Activated B cell treated with CpG ODN at 0.5 μM for 24 hours (primary cell): ENCODE results near the gene PBXIP1. TPM values are rescaled to one million over a fixed set of nuclear protein-coding genes. Genes with fewer than 3 reads are reported as not detected.

Experiments
- ATAC-seq: fragments of 200-7000 bp; cut with Tn5 transposase; one replicate; pipeline ENCODE4 v1.10.0; 2021; ENCODE audit warnings: low read depth, mild to moderate bottlenecking, moderate library complexity
- CTCF ChIA-PET: fragments of 350-600 bp; sonication (Branson Sonifier 250); formaldehyde crosslinking; loops from one replicate; lab custom pipeline; 2021; ENCODE audit warnings: antibody characterized with exemption; lab: Charles Lee
- POLR2A ChIA-PET: fragments of 350-600 bp; sonication (Branson Sonifier 250); formaldehyde crosslinking; loops from one replicate; lab custom pipeline; 2021; ENCODE audit warnings: antibody characterized with exemption; lab: Charles Lee
- DNase-seq: peaks from one replicate; pipeline ENCODE4 v3.0.0; 2022
- H3K27ac Mint-ChIP-seq: one replicate; pipeline ENCODE4 v1.8.0; 2020; ENCODE audit warnings: mixed read lengths
- H3K27me3 Mint-ChIP-seq: one replicate; pipeline ENCODE4 v1.8.0; 2021; ENCODE audit warnings: mixed read lengths
- H3K36me3 Mint-ChIP-seq: one replicate; pipeline ENCODE4 v1.8.0; 2021; ENCODE audit warnings: low read depth, mixed read lengths
- H3K4me1 Mint-ChIP-seq: one replicate; pipeline ENCODE4 v1.8.0; 2021; ENCODE audit warnings: mixed read lengths
- H3K4me3 Mint-ChIP-seq: one replicate; pipeline ENCODE4 v1.8.0; 2020; ENCODE audit warnings: mild to moderate bottlenecking, mixed read lengths
- H3K9me3 Mint-ChIP-seq: one replicate; pipeline ENCODE4 v1.8.0; 2020; ENCODE audit warnings: mixed read lengths
- intact Hi-C: fragments of 100-400 bp; cut with micrococcal nuclease; formaldehyde crosslinking; loops from one replicate; pipeline ENCODE4 v1.15.1; 2024
- total RNA-seq: library from RNA; stranded (reverse); gene quantifications from 2 replicates; pipeline ENCODE4 v1.2.3, GENCODE V29; 2022
- TF ChIP-seq, protein P1 (sequence below): fragments of 200-600 bp; IDR thresholded peaks from one replicate; pipeline ENCODE4 v1.8.0; 2022; ENCODE audit warnings: antibody characterized with exemption, mild to moderate bottlenecking

Gene PBXIP1
- total RNA-seq, 1 donor from 2014 or later, result 42.4 TPM

GRCh38 chr1:154957091-154957657 is 1.3 kb upstream of the PBXIP1 start:
- DNase-seq (no peak), ATAC-seq (no peak)
- no peaks in the 10 kb centered on the region for H3K9me3 Mint-ChIP-seq
- H3K4me1 Mint-ChIP-seq, result peaks cover 72% of the 10 kb centered on the region
- TF ChIP-seq, protein P1, sequence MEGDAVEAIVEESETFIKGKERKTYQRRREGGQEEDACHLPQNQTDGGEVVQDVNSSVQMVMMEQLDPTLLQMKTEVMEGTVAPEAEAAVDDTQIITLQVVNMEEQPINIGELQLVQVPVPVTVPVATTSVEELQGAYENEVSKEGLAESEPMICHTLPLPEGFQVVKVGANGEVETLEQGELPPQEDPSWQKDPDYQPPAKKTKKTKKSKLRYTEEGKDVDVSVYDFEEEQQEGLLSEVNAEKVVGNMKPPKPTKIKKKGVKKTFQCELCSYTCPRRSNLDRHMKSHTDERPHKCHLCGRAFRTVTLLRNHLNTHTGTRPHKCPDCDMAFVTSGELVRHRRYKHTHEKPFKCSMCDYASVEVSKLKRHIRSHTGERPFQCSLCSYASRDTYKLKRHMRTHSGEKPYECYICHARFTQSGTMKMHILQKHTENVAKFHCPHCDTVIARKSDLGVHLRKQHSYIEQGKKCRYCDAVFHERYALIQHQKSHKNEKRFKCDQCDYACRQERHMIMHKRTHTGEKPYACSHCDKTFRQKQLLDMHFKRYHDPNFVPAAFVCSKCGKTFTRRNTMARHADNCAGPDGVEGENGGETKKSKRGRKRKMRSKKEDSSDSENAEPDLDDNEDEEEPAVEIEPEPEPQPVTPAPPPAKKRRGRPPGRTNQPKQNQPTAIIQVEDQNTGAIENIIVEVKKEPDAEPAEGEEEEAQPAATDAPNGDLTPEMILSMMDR, result no peak
- no peaks in the 10 kb centered on the region for H3K27me3 Mint-ChIP-seq
- intact Hi-C loops, result loop anchor here (5.0 kb wide), 1 partner anchor 400 kb away; the partner anchor contains the start of gene UBE2Q1
- no peak overlapping the region for H3K4me3 Mint-ChIP-seq
- CTCF ChIA-PET, result interaction anchor here (0.8 to 1.4 kb wide), 2 partner anchors 42 to 397 kb away, joined by 3 to 7 read pairs; no protein-coding TSS in a partner anchor
- H3K27ac Mint-ChIP-seq, result no peak overlapping the region
- POLR2A ChIA-PET, result interaction anchor here (0.7 to 2.1 kb wide), 2 partner anchors 17 to 21 kb away, joined by 3 to 22 read pairs; partner anchors contain the start of genes CKS1B and PMVK
- H3K36me3 Mint-ChIP-seq, result peaks cover 23% of the 10 kb centered on the region

- ATAC-seq (no peak), DNase-seq (no peak)
- Mint-ChIP-seq H3K9me3 (no peaks in the 10 kb centered on the region), H3K36me3 (peaks cover 22% of the 10 kb centered on the region), H3K27me3 (no peaks in the 10 kb centered on the region), H3K4me3 (peak overlapping the region; percentile 91), H3K27ac (peak overlapping the region; percentile 93), H3K4me1 (peaks cover 77% of the 10 kb centered on the region)
- intact Hi-C loops, result loop anchor here (1.0 to 5.0 kb wide), 2 partner anchors 19 to 399 kb away; partner anchors contain the start of gene UBE2Q1
- CTCF ChIA-PET, result interaction anchor here (0.8 to 2.3 kb wide), 6 partner anchors 20 to 397 kb away, joined by 3 to 11 read pairs (median 6); partner anchors contain the start of genes ADAM15 and PMVK
- TF ChIP-seq, protein P1, result no peak
- POLR2A ChIA-PET, result interaction anchor here (1.0 to 6.8 kb wide), 11 partner anchors 10 to 571 kb away, joined by 3 to 52 read pairs (median 7); partner anchors contain the start of genes CKS1B, FLAD1, KCNN3 and PMVK
Measured at GRCh38 chr1:154956544-154956941, 644 bp upstream of the PBXIP1 start.

DNA sequence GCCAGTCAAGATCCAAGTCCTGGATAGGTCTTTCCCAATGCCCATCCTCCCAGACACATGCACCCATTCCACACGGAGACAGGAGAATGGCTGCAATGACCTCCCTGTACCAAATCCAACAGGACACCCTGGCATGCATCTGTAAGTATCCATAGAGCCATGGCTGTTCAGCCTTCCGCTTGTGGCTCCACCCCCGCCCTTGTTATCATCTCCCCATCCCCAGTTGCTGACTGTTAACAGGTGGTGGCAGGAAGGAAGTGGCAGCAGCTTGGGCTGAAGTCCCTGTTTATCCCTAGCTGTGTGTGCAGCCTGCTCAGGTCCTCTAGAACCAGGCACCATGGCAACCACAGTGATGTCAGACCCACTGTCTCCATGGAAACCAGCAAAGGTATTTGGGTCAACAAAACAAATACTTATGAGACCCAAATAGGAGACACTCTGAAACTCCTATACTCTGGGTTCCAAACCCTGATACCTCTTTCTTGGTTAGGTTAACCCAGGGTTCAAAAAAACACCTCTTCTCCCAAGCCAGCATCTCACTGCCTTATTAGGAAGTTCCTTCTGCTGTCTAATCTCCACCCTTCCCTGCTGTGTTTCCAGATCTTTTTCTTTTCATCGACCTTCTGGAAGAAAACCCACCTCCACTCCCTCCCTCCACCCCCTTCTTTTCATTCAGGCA is 721 bp downstream of the PBXIP1 start:
- DNase-seq (no peak), ATAC-seq (peak; percentile 63)
- ChIA-PET POLR2A (interaction anchor here (0.5 to 6.8 kb wide), 16 partner anchors 11 to 570 kb away, joined by 3 to 52 read pairs (median 6); partner anchors contain the start of genes CKS1B, FLAD1, KCNN3 and KRTCAP2), CTCF (interaction anchor here (0.9 to 2.3 kb wide), 6 partner anchors 19 to 96 kb away, joined by 3 to 11 read pairs (median 7); partner anchors contain the start of genes ADAM15 and PMVK)
- Mint-ChIP-seq H3K27me3 (no peaks in the 10 kb centered on the region), H3K9me3 (no peaks in the 10 kb centered on the region), H3K4me1 (peaks cover 79% of the 10 kb centered on the region), H3K27ac (peak overlapping the region; percentile 93), H3K4me3 (peak overlapping the region; percentile 91), H3K36me3 (peaks cover 24% of the 10 kb centered on the region)
- intact Hi-C loops, result loop anchor here (1.0 to 5.0 kb wide), 3 partner anchors 19 to 398 kb away; partner anchors contain the start of genes CKS1B and UBE2Q1
- TF ChIP-seq, protein P1, result no peak

- TF ChIP-seq, protein P1, result no peak
- H3K4me1 Mint-ChIP-seq, result peaks cover 75% of the 10 kb centered on the region
- H3K27me3 Mint-ChIP-seq, result no peaks in the 10 kb centered on the region
- no peak for DNase-seq
- H3K36me3 Mint-ChIP-seq, result peaks cover 23% of the 10 kb centered on the region
- ChIA-PET CTCF (interaction anchor here (1.6 to 2.3 kb wide), 3 partner anchors 18 to 96 kb away, joined by 6 to 8 read pairs (median 8); partner anchors contain the start of genes ADAM15 and PMVK), POLR2A (interaction anchor here (0.5 to 6.8 kb wide), 5 partner anchors 12 to 551 kb away, joined by 3 to 52 read pairs (median 6); partner anchors contain the start of gene PMVK)
- peak overlapping the region; percentile 93 for H3K27ac Mint-ChIP-seq
- H3K9me3 Mint-ChIP-seq, result no peaks in the 10 kb centered on the region
- intact Hi-C loops, result no loop called here
- peak overlapping the region; percentile 91 for H3K4me3 Mint-ChIP-seq
- ATAC-seq, result no peak
Measured at GRCh38 chr1:154954541-154954940, 1.4 kb downstream of the PBXIP1 start.
